PC-9 (cell line): ENCODE data around the gene TRAM2. TPM values are rescaled to one million over a fixed set of nuclear protein-coding genes. Genes with fewer than 3 reads are reported as not detected.

Experiments used
- BruUV-seq: library from RNA; stranded (reverse); fragments of 400-500 nt; replicated peaks from 2 replicates; lab custom pipeline; 2021; lab: Mats Ljungman, UMichigan
- CTCF ChIA-PET: fragments of 300-600 bp; sonication (Branson Sonifier 250); formaldehyde crosslinking; loops from one replicate; lab custom pipeline; 2022; ENCODE audit warnings: antibody characterized with exemption; lab: Charles Lee
- POLR2A ChIA-PET: fragments of 300-600 bp; sonication (Branson Sonifier 250); formaldehyde crosslinking; loops from one replicate; lab custom pipeline; 2022; ENCODE audit warnings: antibody characterized with exemption; ENCODE audit not compliant: unreplicated experiment; lab: Charles Lee
- DNase-seq, 2 experiments: peaks; one replicate each; pipeline versions ENCODE4 v3.0.0 to v3.0.0-alpha.2; 2015 to 2022; ENCODE audit warnings: mixed read lengths in 1 of 2
- H2AFZ ChIP-seq: fragments of 200-600 bp; sonication (generic); 2 replicates; pipeline ENCODE4 v1.8.1; 2017; ENCODE audit warnings: antibody characterized with exemption
- H3F3A ChIP-seq: fragments of 200-600 bp; sonication (generic); 2 replicates; pipeline ENCODE4 v1.8.1; 2017; ENCODE audit warnings: antibody characterized with exemption, mild to moderate bottlenecking, low read depth; ENCODE audit not compliant: insufficient read depth
- H3K27ac ChIP-seq: fragments of 200-600 bp; sonication (generic); 2 replicates; pipeline ENCODE4 v1.6.1; 2016; ENCODE audit warnings: mixed run types
- H3K27me3 ChIP-seq: fragments of 200-600 bp; sonication (generic); 2 replicates; pipeline ENCODE4 v1.6.1; 2016; ENCODE audit warnings: low read depth, mixed run types; ENCODE audit not compliant: insufficient read depth
- H3K36me3 ChIP-seq: fragments of 200-600 bp; sonication (generic); 2 replicates; pipeline ENCODE4 v1.6.1; 2016; ENCODE audit warnings: low read depth, mixed run types
- H3K4me1 ChIP-seq: fragments of 200-600 bp; sonication (generic); replicated peaks from 2 replicates; pipeline ENCODE4 v1.6.1; 2016; ENCODE audit warnings: mixed run types; ENCODE audit not compliant: insufficient read depth
- H3K4me2 ChIP-seq: fragments of 200-600 bp; sonication (generic); 2 replicates; pipeline ENCODE4 v1.6.1; 2017; ENCODE audit warnings: mixed run types
- H3K4me3 ChIP-seq: fragments of 200-600 bp; sonication (generic); 2 replicates; pipeline ENCODE4 v1.6.1; 2016; ENCODE audit warnings: mixed run types
- H3K79me2 ChIP-seq: fragments of 200-600 bp; sonication (generic); 2 replicates; pipeline ENCODE4 v1.6.1; 2017; ENCODE audit warnings: low read depth, mixed run types
- H3K9me2 ChIP-seq: fragments of 200-600 bp; sonication (generic); 2 replicates; pipeline ENCODE4 v1.8.1; 2017; ENCODE audit warnings: mild to moderate bottlenecking; ENCODE audit not compliant: insufficient read depth
- H3K9me3 ChIP-seq: fragments of 200-600 bp; sonication (generic); 2 replicates; pipeline ENCODE4 v1.8.1; 2016; ENCODE audit warnings: low read depth; ENCODE audit not compliant: insufficient read depth
- H4K20me1 ChIP-seq: fragments of 200-600 bp; sonication (generic); 2 replicates; pipeline ENCODE4 v1.8.1; 2017; ENCODE audit not compliant: insufficient read depth
- CTCF ChIP-seq: fragments of 200-600 bp; sonication (generic); conservative IDR thresholded peaks from 2 replicates; pipeline ENCODE4 v1.6.1; 2017; ENCODE audit warnings: mixed run types, antibody characterized with exemption, mild to moderate bottlenecking, moderate library complexity
- EZH2 ChIP-seq: fragments of 200-600 bp; sonication (generic); IDR thresholded peaks from 2 replicates; pipeline ENCODE4 v1.8.0; 2017; ENCODE audit warnings: antibody characterized with exemption, low read depth
- intact Hi-C: fragments of 100-400 bp; cut with micrococcal nuclease; formaldehyde crosslinking; loops from one replicate; pipeline ENCODE4 v1.10.0; 2022; ENCODE audit not compliant: unreplicated experiment
- total RNA-seq: library from RNA; stranded (reverse); gene quantifications from 2 replicates; pipeline ENCODE4 v1.2.3, GENCODE V29; 2021

The TRAM2 gene
- total RNA-seq, 1 experiment from 2014 or later = 40.9 TPM

- no peak overlapping the region for H3K4me3 ChIP-seq
- no peaks in the 10 kb centered on the region for H3K9me3 ChIP-seq
- H3K36me3 ChIP-seq = no peaks in the 10 kb centered on the region
- ChIA-PET CTCF (interaction anchor here (0.6 kb wide), 1 partner anchor 12 kb away, joined by 7 read pairs; no protein-coding TSS in a partner anchor), POLR2A (interaction anchor here (0.5 to 1.0 kb wide), 2 partner anchors 16 to 986 kb away, joined by 4 to 12 read pairs; no protein-coding TSS in a partner anchor)
- H3K4me2 ChIP-seq = no peak overlapping the region
- no TSS peak for BruUV-seq
- TF ChIP-seq EZH2 (no peak), CTCF (no peak)
- H3K9me2 ChIP-seq = no peaks in the 10 kb centered on the region
- intact Hi-C loops = no loop called here
- no peaks in the 10 kb centered on the region; the same call in 1 of the 2 replicates for H4K20me1 ChIP-seq
- no peaks in the 10 kb centered on the region for H3K27me3 ChIP-seq
- H3F3A ChIP-seq = peaks cover 4% of the 10 kb centered on the region; the same call in 1 of the 2 replicates
- H3K4me1 ChIP-seq = 0 out of 2 replicates have a peak, but pooled peaks cover 8% of the 10 kb centered on the region
- no peak for DNase-seq
- peaks cover 6% of the 10 kb centered on the region; the same call in 1 of the 2 replicates for H3K79me2 ChIP-seq
- no peak overlapping the region for H2AFZ ChIP-seq
- no peak overlapping the region for H3K27ac ChIP-seq
Observed at GRCh38 chr6:52552278-52552643, 24.6 kb downstream of the TRAM2 start.

- no peak for TF ChIP-seq EZH2
- no peak for TF ChIP-seq CTCF
- Histone ChIP-seq H3K27me3 (no peaks in the 10 kb centered on the region), H3K36me3 (no peaks in the 10 kb centered on the region), H3K4me2 (no peak overlapping the region), H3K4me3 (no peak overlapping the region), H3K9me3 (no peaks in the 10 kb centered on the region), H2AFZ (no peak overlapping the region), H3K9me2 (no peaks in the 10 kb centered on the region), H3K4me1 (0 out of 2 replicates have a peak, but pooled peaks cover 8% of the 10 kb centered on the region), H3K79me2 (peaks cover 9% of the 10 kb centered on the region), H4K20me1 (no peaks in the 10 kb centered on the region; the same call in 1 of the 2 replicates), H3K27ac (no peak overlapping the region), H3F3A (peaks cover 4% of the 10 kb centered on the region; the same call in 1 of the 2 replicates)
- intact Hi-C loops = loop anchor here (2.0 kb wide), 2 partner anchors 15 to 35 kb away; no protein-coding TSS in a partner anchor
- BruUV-seq = no TSS peak
- CTCF ChIA-PET = interaction anchor here (0.6 kb wide), 1 partner anchor 12 kb away, joined by 7 read pairs; no protein-coding TSS in a partner anchor
- DNase-seq = peak; percentile 65 to 68
- POLR2A ChIA-PET = interaction anchor here (0.5 to 1.0 kb wide), 2 partner anchors 15 to 987 kb away, joined by 4 to 12 read pairs; no protein-coding TSS in a partner anchor
Observed at GRCh38 chr6:52551483-52552277, 25.2 kb downstream of the TRAM2 start.

GRCh38 chr6:52550870-52551269, 26.0 kb downstream of the TRAM2 start:
- Histone ChIP-seq H3K4me2 (no peak overlapping the region), H3K36me3 (no peaks in the 10 kb centered on the region), H4K20me1 (no peaks in the 10 kb centered on the region; the same call in 1 of the 2 replicates), H3K9me3 (no peaks in the 10 kb centered on the region), H3F3A (peaks cover 4% of the 10 kb centered on the region; the same call in 1 of the 2 replicates), H3K79me2 (peaks cover 10% of the 10 kb centered on the region), H3K27ac (no peak overlapping the region), H3K27me3 (no peaks in the 10 kb centered on the region), H2AFZ (no peak overlapping the region), H3K4me3 (no peak overlapping the region), H3K4me1 (0 out of 2 replicates have a peak, but pooled peaks cover 8% of the 10 kb centered on the region), H3K9me2 (no peaks in the 10 kb centered on the region)
- TF ChIP-seq EZH2 = no peak
- TF ChIP-seq CTCF = no peak
- intact Hi-C loops = loop anchor here (2.0 kb wide), 2 partner anchors 16 to 34 kb away; no protein-coding TSS in a partner anchor
- BruUV-seq = no TSS peak
- ChIA-PET CTCF (no interaction called here), POLR2A (no interaction called here)
- DNase-seq = no peak
